Type B pancreatic cell (in vitro differentiated cells): ENCODE measurements around the gene ADD2. TPM values are rescaled to one million over a fixed set of nuclear protein-coding genes. Genes with fewer than 3 reads are reported as not detected.
"Not testable (repeated sequence)": the region's sequence is repeated elsewhere in the genome, so short reads cannot be mapped to it uniquely, and the experiment has no call there.

Experiments
- DNase-seq: peaks from one replicate; pipeline ENCODE4 v3.0.0; 2021; ENCODE audit warnings: mixed read lengths; ENCODE audit not compliant: unreplicated experiment; ENCODE audit errors: extremely low spot score
- H3K27ac Mint-ChIP-seq: 2 replicates; pipeline ENCODE4 v1.8.0; 2021; ENCODE audit warnings: mild to moderate bottlenecking, mixed read lengths
- H3K27me3 Mint-ChIP-seq: 2 replicates; pipeline ENCODE4 v1.8.0; 2021; ENCODE audit warnings: mixed read lengths
- H3K36me3 Mint-ChIP-seq: 2 replicates; pipeline ENCODE4 v1.8.0; 2021; ENCODE audit warnings: mixed read lengths
- H3K4me1 Mint-ChIP-seq: one replicate; pipeline ENCODE4 v1.8.0; 2021; ENCODE audit warnings: mixed read lengths; ENCODE audit not compliant: unreplicated experiment
- H3K4me3 Mint-ChIP-seq: 2 replicates; pipeline ENCODE4 v1.8.0; 2021; ENCODE audit warnings: mild to moderate bottlenecking, mixed read lengths
- H3K9me3 Mint-ChIP-seq: 2 replicates; pipeline ENCODE4 v1.8.0; 2021; ENCODE audit warnings: mixed read lengths
- CTCF ChIP-seq: fragments of 200-600 bp; sonication (generic); conservative IDR thresholded peaks from 2 replicates; pipeline ENCODE4 v1.5.0; 2021; ENCODE audit warnings: antibody characterized with exemption, mild to moderate bottlenecking
- total RNA-seq: library from RNA; stranded (reverse); gene quantifications from 2 replicates; pipeline ENCODE4 v1.2.1, GENCODE V29; 2021; ENCODE audit warnings: low replicate concordance

The ADD2 gene
- total RNA-seq, 1 donor from 2014 or later = 5.0 TPM

- Mint-ChIP-seq H3K9me3 (no peaks in the 10 kb centered on the region), H3K4me1 (no peaks in the 10 kb centered on the region), H3K27ac (no peak overlapping the region), H3K4me3 (no peak overlapping the region), H3K27me3 (peaks cover 44% of the 10 kb centered on the region), H3K36me3 (no peaks in the 10 kb centered on the region)
- no peak for TF ChIP-seq CTCF
- no peak for DNase-seq
These were observed 39.3 kb upstream of the ADD2 start for GRCh38 chr2:70807102-70807827.

GRCh38 chr2:70806620-70807019 is 38.6 kb upstream of the ADD2 start:
- Mint-ChIP-seq H3K4me3 (no peak overlapping the region), H3K27ac (no peak overlapping the region), H3K4me1 (no peaks in the 10 kb centered on the region), H3K9me3 (no peaks in the 10 kb centered on the region), H3K36me3 (no peaks in the 10 kb centered on the region), H3K27me3 (peaks cover 44% of the 10 kb centered on the region)
- DNase-seq = no peak
- TF ChIP-seq CTCF = no peak

GRCh38 chr2:70806013-70806412 is 38.0 kb upstream of the ADD2 start:
- DNase-seq = no peak
- Mint-ChIP-seq H3K4me1 (no peaks in the 10 kb centered on the region), H3K9me3 (no peaks in the 10 kb centered on the region), H3K27me3 (peaks cover 45% of the 10 kb centered on the region), H3K36me3 (no peaks in the 10 kb centered on the region), H3K4me3 (no peak overlapping the region), H3K27ac (no peak overlapping the region)
- TF ChIP-seq CTCF = no peak

GRCh38 chr2:70801607-70802263 is 33.7 kb upstream of the ADD2 start:
- peaks cover 59% of the 10 kb centered on the region for H3K27me3 Mint-ChIP-seq

GRCh38 chr2:70799706-70800105 is 31.7 kb upstream of the ADD2 start:
- no peak for DNase-seq
- no peaks in the 10 kb centered on the region for H3K36me3 Mint-ChIP-seq
- peaks cover 9% of the 10 kb centered on the region for H3K9me3 Mint-ChIP-seq
- peaks cover 73% of the 10 kb centered on the region for H3K27me3 Mint-ChIP-seq
- H3K27ac Mint-ChIP-seq = no peak overlapping the region
- H3K4me1 Mint-ChIP-seq = no peaks in the 10 kb centered on the region
- no peak overlapping the region for H3K4me3 Mint-ChIP-seq
- TF ChIP-seq CTCF = no peak

More at GRCh38 chr2:70801607-70802263, 33.7 kb upstream of the ADD2 start:
- H3K9me3 Mint-ChIP-seq = peaks cover 9% of the 10 kb centered on the region
- H3K36me3 Mint-ChIP-seq = no peaks in the 10 kb centered on the region
- no peak overlapping the region for H3K4me3 Mint-ChIP-seq
- no peak for TF ChIP-seq CTCF
- no peak overlapping the region for H3K27ac Mint-ChIP-seq
- H3K4me1 Mint-ChIP-seq = no peaks in the 10 kb centered on the region
- no peak for DNase-seq

GRCh38 chr2:70797996-70798395 is 30.0 kb upstream of the ADD2 start:
- H3K9me3 Mint-ChIP-seq, H3K4me1 Mint-ChIP-seq, H3K4me3 Mint-ChIP-seq, H3K36me3 Mint-ChIP-seq, H3K27ac Mint-ChIP-seq, DNase-seq: not testable (repeated sequence)
- H3K27me3 Mint-ChIP-seq = peaks cover 82% of the 10 kb centered on the region
